C4-2B (cell line): ENCODE data around the gene RAPGEF1.

Experiments
- H3K27ac ChIP-seq: fragments of 450-650 bp; 2 replicates; pipeline ENCODE4 v1.5.1; 2017
- ZFX ChIP-seq: fragments of 450-650 bp; IDR thresholded peaks from 2 replicates; pipeline ENCODE4 v1.6.1; 2017
- TF ChIP-seq, protein P1 (sequence below): fragments of 450-650 bp; conservative IDR thresholded peaks from 2 replicates; pipeline ENCODE4 v1.5.1; 2017; ENCODE audit warnings: mild to moderate bottlenecking

RAPGEF1 gene

DNA sequence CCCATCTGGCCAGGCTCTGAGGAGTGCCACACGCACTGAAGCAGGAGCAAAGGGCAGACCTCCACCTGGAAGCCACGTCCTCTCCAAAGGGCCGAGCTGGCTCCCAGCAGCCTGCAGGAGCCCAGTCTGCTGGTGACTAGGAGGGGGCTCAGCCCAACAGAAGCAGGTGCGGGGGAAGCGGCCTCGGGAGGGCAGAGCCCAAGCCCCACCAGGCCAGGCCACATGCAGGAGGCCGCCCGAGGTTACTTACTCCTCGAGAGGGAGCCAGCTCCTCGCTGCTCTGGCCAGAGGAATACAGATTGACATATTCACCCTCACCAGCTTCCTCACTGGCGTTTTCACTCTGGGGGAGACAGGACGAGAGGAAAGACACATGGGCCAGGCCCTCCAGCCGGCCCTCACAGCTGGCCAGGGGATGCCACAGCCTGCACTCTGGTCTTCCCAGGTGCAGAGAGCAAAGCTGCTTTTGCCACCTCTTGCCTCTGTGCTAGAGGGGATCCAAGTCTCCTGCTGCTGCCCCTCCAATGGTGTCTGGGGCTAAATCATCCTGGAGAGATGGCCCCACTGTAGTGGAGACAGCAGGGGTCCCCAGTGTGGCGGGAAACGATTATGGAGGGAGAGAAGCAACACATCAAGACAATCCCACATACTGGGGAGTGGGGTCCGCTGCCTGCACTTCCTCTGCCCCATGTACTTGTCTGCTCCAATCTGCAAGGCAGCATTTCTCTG is 136.0 kb downstream of the RAPGEF1 start:
- TF ChIP-seq, protein P1, sequence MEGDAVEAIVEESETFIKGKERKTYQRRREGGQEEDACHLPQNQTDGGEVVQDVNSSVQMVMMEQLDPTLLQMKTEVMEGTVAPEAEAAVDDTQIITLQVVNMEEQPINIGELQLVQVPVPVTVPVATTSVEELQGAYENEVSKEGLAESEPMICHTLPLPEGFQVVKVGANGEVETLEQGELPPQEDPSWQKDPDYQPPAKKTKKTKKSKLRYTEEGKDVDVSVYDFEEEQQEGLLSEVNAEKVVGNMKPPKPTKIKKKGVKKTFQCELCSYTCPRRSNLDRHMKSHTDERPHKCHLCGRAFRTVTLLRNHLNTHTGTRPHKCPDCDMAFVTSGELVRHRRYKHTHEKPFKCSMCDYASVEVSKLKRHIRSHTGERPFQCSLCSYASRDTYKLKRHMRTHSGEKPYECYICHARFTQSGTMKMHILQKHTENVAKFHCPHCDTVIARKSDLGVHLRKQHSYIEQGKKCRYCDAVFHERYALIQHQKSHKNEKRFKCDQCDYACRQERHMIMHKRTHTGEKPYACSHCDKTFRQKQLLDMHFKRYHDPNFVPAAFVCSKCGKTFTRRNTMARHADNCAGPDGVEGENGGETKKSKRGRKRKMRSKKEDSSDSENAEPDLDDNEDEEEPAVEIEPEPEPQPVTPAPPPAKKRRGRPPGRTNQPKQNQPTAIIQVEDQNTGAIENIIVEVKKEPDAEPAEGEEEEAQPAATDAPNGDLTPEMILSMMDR: no peak
- TF ChIP-seq ZFX: no peak
- H3K27ac ChIP-seq: no peak overlapping the region

DNA sequence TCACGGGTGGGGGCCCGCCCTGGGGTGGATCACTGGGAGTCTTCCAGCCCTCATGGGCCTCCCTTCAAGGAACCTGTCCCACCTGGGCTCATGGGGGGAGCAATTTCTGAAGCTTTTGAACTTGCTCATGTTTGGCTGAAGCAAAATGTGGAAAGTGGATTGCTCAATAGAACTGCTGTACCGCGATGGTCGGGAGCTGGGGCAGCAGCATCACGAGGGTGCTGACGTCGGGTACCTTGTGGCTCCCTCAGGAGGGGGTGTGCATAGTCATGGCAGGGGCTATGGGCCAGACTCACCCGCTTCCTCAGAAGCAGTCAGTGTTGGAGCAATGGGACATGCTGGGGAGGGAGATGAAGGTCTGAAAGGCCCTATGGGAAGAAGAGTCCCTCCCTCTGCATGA is 136.7 kb downstream of the RAPGEF1 start:
- TF ChIP-seq ZFX: no peak
- TF ChIP-seq, protein P1: no peak
- H3K27ac ChIP-seq: no peak overlapping the region

DNA sequence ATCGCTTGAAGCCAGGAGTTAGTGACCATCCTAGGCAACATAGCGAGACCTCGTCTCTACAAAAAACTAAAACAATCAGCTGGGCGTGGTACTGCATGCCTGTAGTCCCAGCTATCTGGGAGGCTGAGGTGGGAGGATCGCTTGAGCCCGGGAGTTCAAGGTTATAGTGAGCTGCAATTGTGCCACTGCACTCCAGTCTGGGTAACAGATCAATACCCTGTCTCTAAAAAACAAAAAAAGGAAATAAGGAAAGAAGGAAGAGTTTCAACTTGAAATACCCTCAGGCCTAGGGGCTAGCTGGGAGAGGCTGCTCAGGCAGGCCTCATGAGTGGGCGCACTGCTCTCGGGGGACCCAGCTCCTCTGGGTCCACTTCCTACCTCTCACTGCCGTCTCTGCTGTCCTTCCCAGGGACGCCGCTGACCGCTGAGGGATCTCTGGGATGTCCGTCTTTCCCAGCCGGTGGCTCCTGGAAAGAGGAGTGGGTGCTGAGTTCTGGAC is 138.1 kb downstream of the RAPGEF1 start:
- no peak overlapping the region for H3K27ac ChIP-seq
- TF ChIP-seq ZFX: no peak
- TF ChIP-seq, protein P1: no peak

DNA sequence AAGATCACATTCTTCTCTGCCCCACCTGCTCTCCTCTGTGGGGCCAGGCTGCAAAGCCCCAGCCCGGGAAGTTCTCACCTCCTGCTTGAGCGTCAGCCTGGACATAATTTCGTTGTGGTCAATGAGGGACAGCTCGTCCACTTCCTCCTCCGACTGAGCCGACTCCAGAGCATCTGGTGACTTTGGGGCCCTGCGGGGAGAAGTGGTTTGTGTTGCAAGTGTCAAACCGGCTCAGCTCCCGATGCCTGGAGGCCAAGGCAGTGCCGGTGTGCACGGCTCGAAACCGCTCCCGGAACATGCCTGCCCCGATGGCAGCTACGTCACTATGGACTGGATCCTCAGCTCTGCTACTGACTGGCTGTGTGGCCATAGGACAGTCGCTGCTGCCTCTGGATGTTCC is 141.8 kb downstream of the RAPGEF1 start:
- no peak overlapping the region for H3K27ac ChIP-seq
- no peak for TF ChIP-seq ZFX
- TF ChIP-seq, protein P1: no peak

DNA sequence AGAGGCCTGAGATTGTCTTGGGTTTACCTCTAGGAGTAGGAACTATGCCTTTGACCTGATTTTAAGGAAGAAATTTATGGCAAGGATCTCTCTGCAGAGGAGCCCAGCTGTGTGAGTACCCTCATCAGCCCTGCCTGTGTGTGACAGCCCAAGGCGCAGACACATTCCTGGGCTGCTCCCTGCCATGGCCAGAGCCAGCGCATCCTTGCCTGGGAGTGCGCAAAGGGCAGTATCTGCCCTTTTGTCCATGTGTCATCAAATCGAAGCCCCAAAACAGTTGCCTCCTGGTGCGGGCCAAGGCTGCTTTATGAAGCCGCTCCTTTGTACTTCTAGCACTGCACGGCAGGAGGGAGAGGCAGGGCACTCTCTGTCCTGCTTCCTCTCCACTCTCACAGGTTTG is 142.6 kb downstream of the RAPGEF1 start:
- no peak overlapping the region for H3K27ac ChIP-seq
- no peak for TF ChIP-seq ZFX
- TF ChIP-seq, protein P1: no peak

DNA sequence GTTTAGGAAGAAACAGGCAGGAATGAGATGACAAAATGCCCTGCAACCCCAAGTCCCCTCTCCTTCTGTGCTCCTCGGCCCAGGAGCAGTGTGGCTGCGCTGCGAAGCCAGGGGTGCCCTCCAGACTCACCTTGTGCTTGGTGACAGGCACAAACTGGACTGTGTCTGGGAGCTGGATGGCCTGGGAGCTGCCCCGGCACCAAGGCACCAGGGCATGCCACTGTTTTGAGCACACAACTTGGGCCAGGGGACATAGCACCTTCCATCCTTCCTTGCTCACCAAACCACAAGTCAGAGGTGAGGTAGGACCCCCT is 143.5 kb downstream of the RAPGEF1 start:
- H3K27ac ChIP-seq: no peak overlapping the region
- no peak for TF ChIP-seq ZFX
- TF ChIP-seq, protein P1: no peak

DNA sequence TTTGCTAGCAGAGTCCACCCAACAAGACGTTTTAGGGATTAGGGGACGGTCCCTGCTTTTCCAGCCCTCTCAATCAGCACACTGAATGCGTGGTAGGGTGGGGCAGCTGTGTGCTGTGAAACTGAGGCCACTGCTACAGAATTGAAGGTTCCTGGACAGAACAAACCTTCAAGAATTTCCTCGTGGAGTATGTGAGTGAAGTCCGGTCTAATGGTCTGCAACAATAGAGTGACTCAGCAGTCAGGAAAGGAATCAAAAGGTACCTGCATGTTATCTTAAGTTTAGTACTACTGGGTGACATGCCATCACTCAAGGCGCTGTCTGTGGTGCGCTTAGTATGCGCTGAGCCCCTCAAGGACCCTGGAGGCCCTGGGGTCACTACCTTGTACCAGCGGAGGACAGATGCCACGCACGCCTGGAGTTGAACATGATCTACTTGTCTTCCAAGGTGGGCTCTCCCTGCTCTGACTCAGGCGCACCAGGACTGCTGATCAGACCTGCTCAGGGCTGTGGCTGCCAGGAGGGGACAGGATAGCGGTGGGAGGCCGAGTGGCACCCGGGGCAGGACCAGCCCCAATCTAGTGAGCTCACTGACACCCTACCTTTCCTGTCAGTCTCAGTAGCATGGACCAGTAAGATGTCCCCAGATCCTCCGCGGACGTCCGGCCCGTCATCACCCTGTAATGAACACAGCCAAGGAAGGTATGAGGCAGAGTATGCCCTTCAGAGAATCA is 144.0 kb downstream of the RAPGEF1 start:
- no peak overlapping the region for H3K27ac ChIP-seq
- no peak for TF ChIP-seq ZFX
- TF ChIP-seq, protein P1: no peak
